GM21390 (cell line): ENCODE results near the gene SRGAP2C.
"Not testable (repeated sequence)": the region's sequence is repeated elsewhere in the genome, so short reads cannot be mapped to it uniquely, and the experiment has no call there.

ENCODE experiments used
- ATAC-seq: cut with Tn5 transposase; IDR thresholded peaks from one replicate; pipeline ENCODE4 v1.9.1; 2021; ENCODE audit not compliant: unreplicated experiment

The SRGAP2C gene

GRCh38 chr1:121185140-121185708, 449 bp downstream of the SRGAP2C start:
- ATAC-seq = not testable (repeated sequence)

DNA sequence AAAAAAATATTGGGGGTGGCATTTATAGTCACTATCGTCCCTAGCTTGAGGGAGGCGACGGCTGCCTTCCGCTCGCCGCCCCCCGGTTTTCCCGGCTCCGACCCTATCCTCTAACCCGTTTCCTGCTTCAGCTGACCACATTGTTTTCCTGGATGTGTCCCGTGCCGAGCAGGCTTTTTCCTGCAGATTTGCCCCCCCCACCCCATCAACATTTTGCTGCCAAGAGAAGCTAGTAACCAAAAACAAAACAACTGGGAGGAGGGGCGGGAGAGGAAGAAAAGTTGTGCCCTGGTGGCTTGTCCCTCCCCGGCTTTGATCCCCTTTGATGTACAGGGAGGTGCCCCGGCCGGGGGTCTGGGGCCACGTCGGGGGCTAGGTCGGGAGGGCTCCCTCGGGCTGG, 1.4 kb downstream of the SRGAP2C start:
- ATAC-seq = not testable (repeated sequence)

DNA sequence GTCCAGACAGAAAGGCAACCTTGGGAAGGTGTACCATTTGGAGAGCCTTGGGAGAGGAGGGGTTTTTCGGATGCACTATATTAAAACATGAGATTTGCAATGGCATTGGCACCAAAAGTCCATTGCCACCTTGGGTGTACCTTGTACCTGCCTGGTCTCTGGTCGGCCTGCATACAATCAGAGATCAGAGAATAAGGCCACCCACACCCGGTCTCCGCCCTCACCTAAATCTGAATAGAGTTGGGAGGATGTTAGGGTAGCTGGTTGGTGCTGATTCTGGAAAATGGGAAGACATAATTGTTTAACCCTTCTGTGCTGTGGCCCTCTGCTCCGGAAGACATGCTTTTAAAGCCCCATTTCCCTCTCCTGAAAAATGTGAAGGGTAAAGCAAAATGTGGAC, 3.1 kb downstream of the SRGAP2C start:
- not testable (repeated sequence) for ATAC-seq

DNA sequence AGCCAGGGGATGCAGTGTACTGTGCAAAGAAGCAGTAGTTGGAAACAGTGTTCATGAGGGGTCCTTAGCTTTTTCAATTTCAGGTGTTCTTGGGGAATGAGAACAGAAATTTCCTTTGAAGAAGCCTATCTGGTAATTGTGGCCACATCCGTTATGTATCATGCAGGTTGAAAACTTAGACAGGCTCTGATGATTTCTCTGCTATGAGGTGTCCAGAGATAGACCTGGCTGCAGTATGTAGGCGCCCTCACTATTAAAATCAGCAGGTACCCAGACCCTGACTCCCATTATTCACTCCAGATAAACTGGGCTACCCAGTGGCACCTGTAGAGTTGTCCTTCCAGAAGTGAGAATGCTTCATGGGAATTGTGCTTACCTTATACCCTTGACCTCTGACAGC, 7.7 kb downstream of the SRGAP2C start:
- not testable (repeated sequence) for ATAC-seq

GRCh38 chr1:121197095-121197882, 12.5 kb downstream of the SRGAP2C start:
- ATAC-seq = not testable (repeated sequence)

GRCh38 chr1:121199763-121200162, 15.0 kb downstream of the SRGAP2C start:
- not testable (repeated sequence) for ATAC-seq

DNA sequence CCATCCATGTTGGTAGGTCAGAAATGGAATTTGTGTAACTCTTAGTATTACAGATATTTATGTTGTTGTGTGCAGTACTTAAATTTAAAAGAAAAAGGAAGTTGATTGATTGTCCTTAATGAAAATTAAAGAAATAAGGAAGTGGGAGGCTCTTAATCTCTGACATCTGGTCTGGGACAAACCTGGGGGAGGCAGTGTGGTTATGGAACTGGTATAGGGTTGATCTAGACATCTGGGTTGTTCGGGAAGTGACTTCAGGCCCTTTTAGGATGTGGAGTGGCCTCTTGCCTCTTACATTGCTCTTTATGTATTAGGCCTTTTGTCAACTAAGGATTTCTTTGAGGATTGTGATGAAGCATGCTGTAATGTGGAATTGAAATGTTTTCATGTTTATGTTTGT, 15.5 kb downstream of the SRGAP2C start:
- not testable (repeated sequence) for ATAC-seq

DNA sequence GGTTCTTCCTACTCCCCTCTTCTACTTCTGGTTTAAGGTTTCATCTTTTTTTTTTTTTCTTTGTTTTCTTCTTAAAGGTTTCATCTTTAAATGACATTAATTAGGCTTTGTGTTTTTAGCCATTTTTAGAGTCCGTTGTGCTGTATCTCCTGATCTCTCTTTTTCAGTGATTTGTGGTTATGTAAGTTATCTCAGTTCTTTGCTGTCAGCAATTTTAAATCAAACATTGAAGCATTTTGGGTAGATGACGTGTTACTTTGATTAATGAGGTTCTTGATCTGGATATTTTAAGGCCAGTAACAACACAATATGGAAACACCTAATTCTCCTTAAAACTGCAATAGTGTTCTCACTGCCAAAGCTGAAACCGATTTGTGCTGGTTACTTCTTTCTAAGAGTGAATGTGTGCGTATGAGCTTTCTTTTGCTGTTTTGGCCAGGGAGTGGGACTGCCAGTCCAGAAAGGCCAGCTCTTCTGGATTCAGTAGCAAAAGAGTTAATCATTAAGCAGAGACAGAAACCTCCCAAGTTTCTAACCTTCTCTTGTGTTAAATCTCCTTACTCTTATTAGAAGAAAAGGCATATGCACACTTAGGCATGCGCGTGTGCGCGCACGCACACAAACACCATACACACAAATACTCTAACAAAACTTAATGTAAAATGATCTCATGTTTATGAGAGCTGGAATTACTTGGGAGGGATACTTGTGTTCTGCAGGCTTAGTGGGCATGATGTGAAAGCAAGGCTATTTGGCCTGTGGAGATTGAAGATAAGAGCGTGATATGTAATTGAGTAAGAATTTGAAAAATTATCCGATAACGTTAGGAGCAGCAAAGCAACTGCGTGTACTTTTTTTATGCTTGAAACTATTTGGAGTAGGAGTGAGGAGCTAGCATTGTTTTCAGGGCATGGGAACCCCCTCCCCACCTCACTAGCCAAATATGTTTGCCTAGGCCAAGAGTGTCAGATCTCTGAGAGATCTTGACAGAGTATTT, 16.5 kb downstream of the SRGAP2C start:
- not testable (repeated sequence) for ATAC-seq

DNA sequence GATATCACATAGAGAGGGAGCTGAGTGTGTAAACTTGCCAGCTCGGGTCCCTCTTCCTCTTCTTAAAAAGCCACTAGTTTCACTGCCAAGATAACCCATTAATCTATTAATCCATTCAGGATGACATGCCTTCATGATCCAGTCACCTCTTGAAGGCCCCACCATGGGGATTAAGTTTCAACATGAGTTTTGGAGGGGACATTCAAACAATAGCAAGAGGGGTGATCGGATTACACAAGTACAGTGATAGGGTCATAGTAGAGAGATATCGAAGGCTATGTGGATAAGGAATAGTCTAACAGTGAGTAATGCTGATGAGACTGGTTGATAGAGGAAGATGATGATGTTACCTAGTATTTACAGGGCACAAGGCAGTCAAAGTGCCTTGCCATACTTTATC, 18.2 kb downstream of the SRGAP2C start:
- ATAC-seq = not testable (repeated sequence)

DNA sequence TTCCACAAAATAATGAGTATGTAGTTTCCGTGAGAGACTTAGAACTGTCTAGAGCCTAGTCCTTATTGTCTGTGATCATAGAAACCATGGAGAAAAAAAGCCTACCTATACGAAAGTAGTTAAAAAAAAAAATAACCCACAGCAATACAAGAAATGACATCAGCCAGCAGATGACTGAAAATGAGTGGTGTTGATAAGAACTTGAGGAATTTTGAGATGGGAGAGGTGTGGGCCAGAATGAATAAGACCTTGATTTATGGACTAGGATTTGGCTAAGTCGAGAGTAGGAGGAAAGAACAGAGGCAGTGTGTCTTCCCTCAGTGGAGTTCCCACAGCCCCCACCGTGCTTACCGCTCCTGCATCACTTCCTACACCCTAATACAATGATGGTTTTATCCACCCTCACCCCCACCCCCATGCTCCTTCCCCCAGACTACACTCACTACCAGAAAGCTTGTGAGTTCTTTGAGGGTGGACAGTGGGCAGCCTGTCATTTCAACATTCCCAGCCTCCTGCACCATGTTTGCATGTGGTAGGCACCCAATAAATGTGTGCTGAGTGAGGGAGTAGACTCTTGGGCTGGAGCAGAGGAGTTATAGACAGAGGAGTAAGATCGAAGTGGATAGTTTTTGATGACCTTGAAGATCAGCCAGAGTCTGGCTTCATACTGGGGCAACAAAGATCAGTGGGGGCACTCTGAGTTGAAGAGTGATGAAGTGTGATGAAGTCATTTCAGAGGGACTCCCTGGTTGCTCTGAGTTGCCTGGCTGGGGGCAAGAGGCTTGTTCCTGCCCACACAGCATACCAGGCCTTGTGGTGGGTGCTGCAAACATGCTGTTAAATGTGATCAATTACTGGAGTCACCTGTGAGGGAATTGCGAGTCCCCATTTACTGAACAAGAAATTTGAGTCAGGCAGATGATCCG, 21.3 kb downstream of the SRGAP2C start:
- ATAC-seq = not testable (repeated sequence)

DNA sequence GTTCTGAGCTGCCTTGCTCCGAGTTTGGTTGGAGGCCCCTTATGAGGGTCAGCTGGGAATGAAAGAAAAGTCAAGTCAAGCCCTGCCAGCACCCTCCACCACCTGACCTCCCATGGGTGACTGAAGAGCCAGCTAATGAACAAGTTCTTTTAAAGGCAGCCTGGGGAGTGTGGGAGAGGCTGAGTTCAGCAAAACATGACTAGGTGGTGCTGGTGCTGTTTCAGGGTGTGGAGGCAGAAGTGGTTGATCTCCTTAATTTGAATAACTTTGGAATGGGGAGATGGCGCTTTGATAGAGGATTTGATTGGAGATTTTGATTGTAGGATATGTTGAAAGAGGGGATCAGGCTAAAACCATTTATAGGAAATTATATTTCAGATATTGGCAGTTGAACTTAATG, 22.6 kb downstream of the SRGAP2C start:
- ATAC-seq = not testable (repeated sequence)

DNA sequence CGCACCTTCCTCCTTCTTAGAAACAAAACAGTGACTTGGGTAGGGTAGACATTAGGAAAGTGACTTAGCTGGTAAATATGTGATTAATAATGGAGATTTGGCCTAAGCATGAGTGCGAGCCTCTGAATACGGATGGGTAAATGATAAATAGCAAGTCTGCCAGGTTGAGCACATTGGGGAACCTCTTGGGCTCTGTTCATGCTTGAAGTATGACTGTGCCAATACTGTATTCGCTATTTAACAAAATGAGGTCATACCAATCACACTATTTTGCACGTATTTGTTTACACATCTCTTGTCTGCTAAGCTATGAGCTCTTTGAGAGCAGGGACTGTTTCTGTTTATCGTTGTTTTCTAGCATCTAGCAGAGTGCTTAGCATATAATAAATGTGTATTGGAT, 23.6 kb downstream of the SRGAP2C start:
- not testable (repeated sequence) for ATAC-seq

- ATAC-seq = not testable (repeated sequence)
Measured at GRCh38 chr1:121210778-121211177, 26.0 kb downstream of the SRGAP2C start.

- ATAC-seq = not testable (repeated sequence)
Measured at GRCh38 chr1:121213491-121213890, 28.7 kb downstream of the SRGAP2C start.

GRCh38 chr1:121214544-121215156, 29.9 kb downstream of the SRGAP2C start:
- not testable (repeated sequence) for ATAC-seq

GRCh38 chr1:121215699-121216417, 31.1 kb downstream of the SRGAP2C start:
- not testable (repeated sequence) for ATAC-seq

GRCh38 chr1:121216676-121217075, 31.9 kb downstream of the SRGAP2C start:
- not testable (repeated sequence) for ATAC-seq

GRCh38 chr1:121221770-121222169, 37.0 kb downstream of the SRGAP2C start:
- ATAC-seq = peak; percentile 56

DNA sequence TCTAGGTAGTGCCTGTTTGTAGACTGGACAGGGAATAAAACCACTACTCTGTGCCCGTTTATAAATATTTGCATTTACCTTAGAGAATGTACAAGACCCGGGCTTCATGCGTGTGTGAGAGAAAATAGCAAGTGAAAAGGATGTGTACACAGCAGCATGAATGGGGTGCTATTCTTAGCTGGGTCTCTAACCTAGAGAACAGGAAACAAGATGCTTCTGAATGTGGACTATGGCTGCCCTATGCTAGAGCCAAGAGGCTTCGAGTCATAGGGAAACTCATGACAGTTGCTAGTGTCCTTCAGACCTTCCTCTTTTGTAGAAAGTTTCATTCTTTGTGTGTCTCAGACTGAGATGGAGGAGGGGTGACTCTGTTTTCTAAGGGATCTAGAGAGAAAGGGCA, 39.9 kb downstream of the SRGAP2C start:
- peak; percentile 96 for ATAC-seq
